Hepatocyte (in vitro differentiated cells): ENCODE data around the gene RESP18. TPM values are rescaled to one million over a fixed set of nuclear protein-coding genes. Genes with fewer than 3 reads are reported as not detected.
"Not testable (repeated sequence)": the region's sequence is repeated elsewhere in the genome, so short reads cannot be mapped to it uniquely, and the experiment has no call there.

Source experiments
- DNase-seq: peaks from one replicate; pipeline ENCODE4 v3.0.0-alpha.2; 2016; ENCODE audit warnings: low spot score
- H2AFZ ChIP-seq: fragments of 200-600 bp; sonication (generic); 2 replicates; pipeline ENCODE4 v1.6.0; 2016; ENCODE audit warnings: antibody characterized with exemption, mild to moderate bottlenecking
- H3K27ac ChIP-seq: fragments of 200-600 bp; sonication (generic); 2 replicates; pipeline ENCODE4 v1.5.1; 2016; ENCODE audit warnings: mild to moderate bottlenecking
- H3K27me3 ChIP-seq: fragments of 200-600 bp; sonication (generic); 2 replicates; pipeline ENCODE4 v1.6.1; 2016
- H3K36me3 ChIP-seq: fragments of 200-600 bp; sonication (generic); replicated peaks from 2 replicates; pipeline ENCODE4 v1.5.1; 2016; ENCODE audit warnings: low read depth; ENCODE audit not compliant: insufficient read depth
- H3K4me1 ChIP-seq: fragments of 200-600 bp; sonication (generic); 2 replicates; pipeline ENCODE4 v1.5.1; 2016; ENCODE audit warnings: mild to moderate bottlenecking, moderate library complexity; ENCODE audit not compliant: insufficient read depth
- H3K4me2 ChIP-seq: fragments of 200-600 bp; sonication (generic); 2 replicates; pipeline ENCODE4 v1.6.0; 2016
- H3K4me3 ChIP-seq: fragments of 200-600 bp; sonication (generic); 2 replicates; pipeline ENCODE4 v1.5.1; 2016; ENCODE audit warnings: mild to moderate bottlenecking
- H3K79me2 ChIP-seq: fragments of 200-600 bp; sonication (generic); 2 replicates; pipeline ENCODE4 v1.6.0; 2017; ENCODE audit warnings: mild to moderate bottlenecking
- H3K9me2 ChIP-seq: fragments of 200-600 bp; sonication (generic); replicated peaks from 2 replicates; pipeline ENCODE4 v1.6.0; 2017; ENCODE audit warnings: mild to moderate bottlenecking; ENCODE audit not compliant: insufficient read depth
- H3K9me3 ChIP-seq: fragments of 200-600 bp; sonication (generic); 2 replicates; pipeline ENCODE4 v1.5.1; 2016; ENCODE audit warnings: low read depth, mild to moderate bottlenecking
- H4K20me1 ChIP-seq: fragments of 200-600 bp; sonication (generic); 2 replicates; pipeline ENCODE4 v1.6.0; 2016; ENCODE audit warnings: mild to moderate bottlenecking; ENCODE audit not compliant: insufficient read depth, poor library complexity, severe bottlenecking
- CTCF ChIP-seq: fragments of 200-600 bp; sonication (generic); IDR thresholded peaks from 2 replicates; pipeline ENCODE4 v1.5.1; 2016; ENCODE audit warnings: antibody characterized with exemption, mild to moderate bottlenecking; ENCODE audit not compliant: poor library complexity
- EZH2 ChIP-seq: fragments of 200-600 bp; sonication (generic); IDR thresholded peaks from 2 replicates; pipeline ENCODE4 v1.6.1; 2016; ENCODE audit warnings: antibody characterized with exemption, mild to moderate bottlenecking, borderline replicate concordance
- EZH2phosphoT487 ChIP-seq: fragments of 200-600 bp; sonication (generic); IDR thresholded peaks from one replicate; pipeline ENCODE4 v1.6.1; 2018; ENCODE audit warnings: antibody characterized with exemption, mild to moderate bottlenecking, low read depth, moderate library complexity; ENCODE audit not compliant: unreplicated experiment, severe bottlenecking
- WGBS: methylation state at CpG from one replicate; pipeline ENCODE4 v1.1.6; 2016; ENCODE audit warnings: low lambda C conversion rate; ENCODE audit errors: missing lambda C conversion rate; 5-methylcytosine and 5-hydroxymethylcytosine counted together
- polyA plus RNA-seq: library from polyadenylated mRNA; unstranded; fragments of >200 nt; fragmentation: Nextera tagmentation; extraction: Ambion mirVana; gene quantifications from 2 replicates; pipeline ENCODE4 v1.2.1, GENCODE V29; 2016
- total RNA-seq: library from RNA; depleted of rRNA; stranded (reverse); fragments of >200 nt; gene quantifications from 2 replicates; pipeline ENCODE4 v1.2.3, GENCODE V29; 2014

Gene RESP18
- total and polyA plus RNA-seq, 2 experiments from 2014 or later = not detected

DNA sequence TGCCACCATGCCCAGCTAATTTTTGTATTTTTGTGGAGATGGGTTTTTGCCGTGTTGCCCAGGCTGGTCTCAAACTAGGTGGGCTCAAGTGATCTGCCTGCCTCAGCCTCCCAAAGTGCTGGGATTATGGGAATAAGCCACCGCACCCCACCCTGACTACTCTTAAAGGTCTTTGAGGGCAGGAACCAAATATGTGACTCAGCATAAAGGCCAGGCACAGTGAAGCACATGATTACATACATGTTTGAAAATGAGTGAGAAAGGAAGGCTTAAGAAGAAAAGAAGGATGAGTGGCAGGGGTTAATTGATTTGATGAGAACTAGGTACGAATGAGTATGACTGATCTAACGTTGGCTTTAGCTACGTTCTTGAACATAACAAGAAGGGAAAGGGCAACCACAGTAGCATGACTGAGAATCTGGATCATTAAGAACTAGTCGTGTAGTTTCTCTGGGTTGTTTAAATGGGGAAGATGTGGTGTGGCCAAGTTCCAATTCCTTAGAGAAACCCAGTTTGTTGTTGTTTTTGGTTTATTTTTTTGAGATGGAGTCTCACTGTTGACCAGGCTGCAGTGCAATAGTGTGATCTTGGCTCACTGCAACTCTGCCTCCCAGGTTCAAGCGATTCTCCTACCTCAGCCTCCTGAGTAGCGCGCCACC is 6.8 kb downstream of the RESP18 start:
- H3K9me3 ChIP-seq = no peaks in the 10 kb centered on the region
- no peak overlapping the region for H3K27ac ChIP-seq
- TF ChIP-seq EZH2phosphoT487 (no peak), EZH2 (no peak)
- peaks cover 45% of the 10 kb centered on the region for H3K27me3 ChIP-seq
- H3K4me3 ChIP-seq = no peak overlapping the region
- H3K36me3 ChIP-seq = no peaks in the 10 kb centered on the region
- H2AFZ ChIP-seq = no peak overlapping the region
- whole genome bisulfite sequencing = 77% methylated on average over 9 of the region's 9 CpGs
- no peak for DNase-seq
- H3K4me1 ChIP-seq = no peaks in the 10 kb centered on the region
- H3K79me2 ChIP-seq = no peaks in the 10 kb centered on the region
- no peak overlapping the region for H3K4me2 ChIP-seq
- no peaks in the 10 kb centered on the region for H4K20me1 ChIP-seq
- H3K9me2 ChIP-seq = no peaks in the 10 kb centered on the region

DNA sequence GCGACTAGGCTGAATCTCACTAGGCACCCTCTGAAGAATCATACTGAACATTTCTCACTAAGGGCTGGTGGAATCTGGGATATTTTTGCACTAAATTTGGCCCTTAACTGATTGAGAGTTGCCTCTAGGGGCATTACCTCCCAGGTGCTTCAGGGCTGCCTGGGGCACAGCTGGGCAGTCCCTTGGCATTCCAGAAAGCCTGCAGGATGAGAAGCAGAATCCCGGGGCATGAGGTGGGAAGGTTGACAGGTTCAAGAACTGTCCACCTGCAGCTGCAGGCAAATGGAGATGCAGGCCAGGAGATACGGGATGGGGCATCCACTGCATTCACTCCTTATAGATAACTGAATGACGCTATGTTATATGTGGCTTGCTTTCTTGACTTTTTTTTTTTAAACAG is 7.4 kb downstream of the RESP18 start:
- Histone ChIP-seq H3K9me3 (no peaks in the 10 kb centered on the region), H3K4me3 (no peak overlapping the region), H3K27ac (no peak overlapping the region), H3K4me2 (no peak overlapping the region), H3K9me2 (no peaks in the 10 kb centered on the region), H3K79me2 (no peaks in the 10 kb centered on the region), H2AFZ (no peak overlapping the region), H3K4me1 (no peaks in the 10 kb centered on the region), H3K36me3 (no peaks in the 10 kb centered on the region), H3K27me3 (peaks cover 40% of the 10 kb centered on the region), H4K20me1 (no peaks in the 10 kb centered on the region)
- TF ChIP-seq CTCF = no peak
- TF ChIP-seq EZH2 = no peak
- no peak for TF ChIP-seq EZH2phosphoT487
- DNase-seq = no peak
- 88% methylated on average over 4 of the region's 4 CpGs for WGBS

GRCh38 chr2:219323434-219323833 is 9.1 kb downstream of the RESP18 start:
- no peak for TF ChIP-seq CTCF
- no peak for TF ChIP-seq EZH2phosphoT487
- TF ChIP-seq EZH2 = no peak
- Histone ChIP-seq H3K4me1 (no peaks in the 10 kb centered on the region), H3K27ac (no peak overlapping the region), H4K20me1 (no peaks in the 10 kb centered on the region), H3K27me3 (peaks cover 36% of the 10 kb centered on the region), H3K9me2 (no peaks in the 10 kb centered on the region), H3K79me2 (no peaks in the 10 kb centered on the region), H3K36me3 (no peaks in the 10 kb centered on the region), H3K4me3 (no peak overlapping the region), H3K9me3 (no peaks in the 10 kb centered on the region), H3K4me2 (no peak overlapping the region), H2AFZ (no peak overlapping the region)
- 75% methylated on average over 4 of the region's 4 CpGs for WGBS
- no peak for DNase-seq

DNA sequence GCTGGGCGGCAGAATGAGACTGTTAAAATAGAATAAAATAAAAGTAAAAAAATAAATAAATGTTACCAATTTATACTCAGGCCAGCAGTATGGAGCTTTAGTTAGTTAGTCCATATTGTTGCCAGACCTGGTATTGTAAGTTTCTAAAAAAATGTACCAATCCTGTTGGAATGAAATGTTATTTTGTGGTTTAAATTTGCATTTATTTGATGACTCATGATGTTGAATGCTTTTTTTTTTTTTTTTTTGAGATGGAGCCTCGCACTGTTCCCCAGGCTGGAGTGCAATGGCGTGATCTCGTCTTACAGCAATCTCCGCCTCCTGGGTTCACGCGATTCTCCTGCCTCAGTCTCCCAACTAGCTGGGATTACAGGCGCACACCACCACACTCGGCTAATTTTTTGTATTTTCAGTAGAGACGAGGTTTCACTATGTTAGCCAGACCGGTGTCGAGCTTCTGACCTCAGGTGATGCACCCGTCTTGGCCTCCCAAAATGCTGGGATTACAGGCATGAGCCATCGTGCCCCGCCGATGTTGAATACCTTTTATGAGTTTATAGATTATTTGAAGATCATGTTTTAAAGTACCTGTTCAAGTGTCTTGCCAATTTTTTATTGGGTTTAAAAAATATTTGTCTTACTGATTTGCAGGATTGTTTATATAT is 17.6 kb downstream of the RESP18 start:
- TF ChIP-seq EZH2phosphoT487 (no peak), CTCF (no peak), EZH2 (no peak)
- H3K4me1 ChIP-seq = no peaks in the 10 kb centered on the region
- no peaks in the 10 kb centered on the region for H3K9me3 ChIP-seq
- no peak overlapping the region for H2AFZ ChIP-seq
- H4K20me1 ChIP-seq = no peaks in the 10 kb centered on the region
- no peak overlapping the region for H3K27ac ChIP-seq
- H3K9me2 ChIP-seq = no peaks in the 10 kb centered on the region
- whole genome bisulfite sequencing = 93% methylated on average over 16 of the region's 16 CpGs
- H3K4me3 ChIP-seq = no peak overlapping the region
- H3K27me3 ChIP-seq = peaks cover 16% of the 10 kb centered on the region
- no peaks in the 10 kb centered on the region for H3K36me3 ChIP-seq
- H3K4me2 ChIP-seq = no peak overlapping the region
- H3K79me2 ChIP-seq = no peaks in the 10 kb centered on the region
- DNase-seq = no peak

DNA sequence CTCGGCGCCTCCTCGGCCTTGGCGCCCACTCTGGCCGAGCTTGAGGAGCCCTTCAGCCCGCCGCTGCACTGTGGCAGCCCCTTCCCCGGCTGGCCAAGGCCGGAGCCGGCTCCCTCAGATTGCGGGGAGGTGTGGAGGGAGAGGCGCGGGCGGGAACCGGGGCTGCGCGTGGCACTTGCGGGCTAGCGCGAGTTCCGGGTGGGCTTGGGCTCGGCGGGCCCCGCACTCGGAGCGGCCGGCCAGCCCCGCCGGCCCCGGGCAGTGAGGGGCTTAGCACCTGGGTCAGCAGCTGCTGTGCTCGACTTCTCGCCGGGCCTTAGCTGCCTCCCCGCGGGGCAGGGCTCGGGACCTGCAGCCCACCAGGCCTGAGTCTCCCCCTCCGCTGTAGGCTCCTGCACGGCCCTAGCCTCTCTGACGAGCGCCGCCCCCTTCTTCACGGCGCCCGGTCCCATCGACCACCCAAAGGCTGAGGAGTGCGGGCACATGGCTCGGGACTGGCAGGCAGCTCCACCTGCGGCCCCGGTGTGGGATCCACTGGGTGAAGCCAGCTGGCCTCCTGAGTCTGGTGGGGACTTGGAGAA is 19.8 kb downstream of the RESP18 start:
- H3K27me3 ChIP-seq = peaks cover 36% of the 10 kb centered on the region
- H3K4me3 ChIP-seq, H3K9me3 ChIP-seq, H3K27ac ChIP-seq, H3K4me2 ChIP-seq, H3K79me2 ChIP-seq, H3K4me1 ChIP-seq, H4K20me1 ChIP-seq, H3K36me3 ChIP-seq, DNase-seq, H2AFZ ChIP-seq, H3K9me2 ChIP-seq: not testable (repeated sequence)
- 94% methylated on average over 32 of the region's 49 CpGs for WGBS
